Keratinocyte (primary cell): ENCODE results near the gene MLLT3.

Source experiments
- CTCF ChIP-seq, 3 experiments: IDR thresholded peaks in 1 of 3; conservative IDR thresholded peaks in 1 of 3; optimal IDR thresholded peaks in 1 of 3; 2 replicates in 2 of 3; 3 replicates in 1 of 3; pipeline versions ENCODE3 to v1.5.1; 2011; ENCODE audit warnings: low read length in 3 of 3, mild to moderate bottlenecking in 3 of 3, moderate library complexity in 2 of 3, control low read depth in 1 of 3, inconsistent platforms in 1 of 3; ENCODE audit not compliant: insufficient read depth in 2 of 3; ENCODE audit errors: extremely low read depth in 1 of 3
- EZH2 ChIP-seq: IDR thresholded peaks from one replicate; pipeline ENCODE4 v1.6.1; 2012; ENCODE audit warnings: inconsistent platforms, mild to moderate bottlenecking, low read length, moderate library complexity

DNA sequence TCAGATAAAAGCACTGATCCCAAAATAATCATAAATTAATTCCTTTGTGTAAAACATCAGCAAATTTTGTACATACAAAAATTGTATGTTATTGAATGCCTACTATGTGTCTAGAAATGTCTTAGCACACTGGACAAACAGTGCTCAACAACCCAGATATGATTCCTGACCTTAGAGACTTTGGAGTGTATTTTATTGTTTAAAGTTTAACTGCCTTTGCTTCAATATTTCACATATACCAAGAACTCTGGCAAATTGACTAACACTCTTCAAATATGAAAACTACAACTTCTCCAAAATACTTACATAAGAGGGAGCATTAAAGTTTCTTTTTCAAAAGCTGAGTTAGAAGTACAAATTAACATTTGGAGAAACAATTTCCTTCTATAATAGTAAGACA, 231.9 kb downstream of the MLLT3 start:
- TF ChIP-seq CTCF (optimal IDR thresholded peaks at IDR 0.05 in 1 of 3, IDR thresholded peaks at IDR 0.05 in 1 of 3, conservative IDR thresholded peaks at IDR 0.05 in 1 of 3; ENCODE audit: extremely low read depth in 1 of 3, insufficient read depth in 2 of 3, low read length in 3 of 3) (no peak), EZH2 (no peak)
